GM18511 (cell line): ENCODE measurements around the gene RABGAP1.

Experiments
- ATAC-seq: cut with Tn5 transposase; IDR thresholded peaks from one replicate; pipeline ENCODE4 v1.9.1; 2021; ENCODE audit warnings: mild to moderate bottlenecking, moderate library complexity; ENCODE audit not compliant: unreplicated experiment

RABGAP1 gene

DNA sequence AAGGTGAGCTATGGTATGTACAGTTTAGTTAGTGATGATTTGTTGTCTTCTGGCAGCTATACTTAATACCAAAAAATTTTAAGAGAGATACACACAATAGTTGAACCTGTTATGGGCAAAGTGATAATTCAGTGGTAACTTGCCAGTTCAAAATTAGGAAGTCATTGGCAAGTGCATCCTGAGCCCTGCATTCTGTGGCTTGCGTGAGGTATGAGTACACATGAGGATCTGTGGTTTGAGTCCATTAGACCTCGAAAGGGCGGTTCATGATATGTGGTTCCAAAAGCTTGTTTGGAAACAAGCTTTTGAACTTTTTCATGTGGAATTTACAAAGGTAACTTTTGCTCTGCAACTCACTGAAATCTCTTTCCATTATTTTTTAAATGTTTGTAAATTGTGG is 139.6 kb downstream of the RABGAP1 start:
- no peak for ATAC-seq

DNA sequence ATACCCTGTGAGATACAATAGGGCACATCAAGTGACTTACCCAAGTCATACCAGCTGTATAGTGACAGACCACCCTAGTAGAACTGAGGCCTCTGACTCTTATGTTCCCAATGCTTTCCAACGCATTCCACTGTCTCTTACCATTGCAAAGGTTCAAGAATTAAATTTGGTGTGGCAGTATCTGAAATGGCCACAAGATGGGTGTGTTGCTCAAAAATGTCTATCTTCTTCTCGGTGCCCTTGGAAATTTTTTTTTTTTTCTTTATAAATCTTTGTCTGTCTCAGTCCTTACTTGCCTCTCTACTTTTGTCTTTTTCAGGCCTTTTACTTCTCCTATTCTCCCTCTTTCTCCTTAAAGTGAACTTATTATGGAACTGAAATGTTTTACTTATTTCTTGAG is 141.0 kb downstream of the RABGAP1 start:
- ATAC-seq, result no peak

DNA sequence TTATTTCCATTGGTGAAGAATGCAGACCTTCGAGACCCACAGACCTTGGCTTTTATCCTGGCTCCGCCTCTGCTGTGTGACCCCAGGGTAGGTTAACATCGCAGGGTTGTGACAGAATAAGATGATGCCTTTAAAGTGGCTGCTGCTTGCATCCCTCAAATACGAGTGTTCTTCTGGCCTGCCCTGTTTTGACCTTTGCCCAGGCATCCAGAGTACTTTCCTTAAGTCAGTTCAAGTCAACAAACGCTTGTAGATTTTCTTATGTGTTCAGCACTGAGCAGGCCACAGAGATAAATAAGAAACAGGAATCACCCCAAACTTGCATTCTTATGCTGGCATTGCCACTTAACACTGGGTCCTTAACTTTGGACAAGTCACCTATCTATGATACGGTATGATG is 142.9 kb downstream of the RABGAP1 start:
- ATAC-seq, result no peak

DNA sequence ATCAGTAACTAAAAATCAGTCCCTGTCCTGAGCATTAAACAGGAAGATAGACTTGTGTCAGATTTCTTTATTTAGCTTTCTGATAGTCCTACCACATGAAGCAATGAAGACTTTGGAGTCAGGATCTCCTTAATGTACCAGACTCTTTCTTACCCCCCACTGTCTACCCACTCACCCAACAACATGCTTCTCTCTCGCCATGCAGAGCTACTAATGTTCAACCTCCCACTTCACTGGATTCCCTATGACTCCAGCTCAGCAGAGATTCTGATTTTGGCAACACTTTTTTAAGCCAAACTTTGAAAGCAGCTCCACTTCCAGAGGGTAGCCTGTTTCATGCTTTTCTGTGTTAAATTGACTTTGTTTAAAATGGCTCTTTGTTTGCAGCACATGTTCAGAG is 143.4 kb downstream of the RABGAP1 start:
- ATAC-seq, result no peak

DNA sequence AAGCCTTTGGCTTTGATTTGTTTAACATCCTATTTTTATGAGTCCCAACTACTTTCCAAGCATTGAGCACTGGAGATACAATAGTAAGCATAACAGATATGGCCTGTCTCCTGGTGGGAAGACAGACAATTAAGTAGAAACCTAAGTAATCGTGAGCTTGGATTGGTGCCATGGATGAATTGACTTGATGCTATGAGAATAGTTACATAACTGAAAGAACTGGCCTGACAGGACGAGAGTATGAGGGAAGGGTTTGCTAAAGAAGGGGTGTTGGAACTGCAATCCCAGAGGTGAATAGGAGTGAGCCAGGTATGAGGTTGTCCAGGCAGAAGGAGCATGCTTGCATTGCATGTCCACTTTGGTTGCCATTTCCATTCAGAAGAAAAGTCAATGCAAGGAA is 145.1 kb downstream of the RABGAP1 start:
- no peak for ATAC-seq

DNA sequence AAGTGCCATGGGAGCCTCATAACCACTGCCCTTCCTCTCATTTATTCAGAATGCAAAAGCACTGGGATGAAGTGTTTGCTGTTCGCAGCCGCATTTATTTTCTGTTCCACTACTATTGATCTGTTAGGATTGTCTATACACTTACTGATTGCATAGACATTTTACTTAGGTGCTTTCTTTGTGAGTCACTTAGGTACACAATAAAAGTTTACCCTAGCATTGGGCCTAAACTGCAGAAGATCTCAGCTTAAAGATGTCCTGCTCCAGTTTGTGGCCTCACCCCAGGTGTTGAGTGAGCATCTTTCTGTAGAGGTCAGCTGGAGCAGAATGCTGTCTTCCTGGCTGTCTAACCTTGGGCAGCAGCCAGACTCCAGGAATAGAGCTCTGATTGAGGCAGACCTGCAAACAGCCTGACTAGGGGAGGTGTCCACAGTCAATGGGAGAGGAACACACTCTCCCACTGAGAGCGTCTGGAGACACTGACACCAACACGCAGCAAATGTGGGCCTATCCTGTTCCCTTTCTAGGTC is 146.6 kb downstream of the RABGAP1 start:
- ATAC-seq, result no peak

DNA sequence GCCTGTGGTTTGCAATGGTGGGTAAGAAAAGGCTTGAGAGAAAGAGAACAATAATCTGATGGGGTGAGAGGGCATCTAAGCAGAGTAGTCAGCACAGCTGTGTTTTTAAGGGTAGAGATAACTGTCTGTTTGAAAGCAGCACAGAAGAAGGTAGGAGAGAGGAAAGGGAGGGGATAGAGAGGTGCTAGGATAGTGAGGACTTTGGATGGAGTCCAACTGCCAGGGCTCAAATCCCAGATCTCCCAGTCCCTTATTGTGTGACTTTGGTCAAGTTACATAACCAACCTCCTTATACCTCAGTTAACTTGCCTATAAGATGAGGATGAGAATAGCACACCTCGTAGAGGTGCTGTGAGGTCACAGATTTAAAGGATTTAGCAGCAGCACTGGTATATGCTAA is 148.2 kb downstream of the RABGAP1 start:
- no peak for ATAC-seq

DNA sequence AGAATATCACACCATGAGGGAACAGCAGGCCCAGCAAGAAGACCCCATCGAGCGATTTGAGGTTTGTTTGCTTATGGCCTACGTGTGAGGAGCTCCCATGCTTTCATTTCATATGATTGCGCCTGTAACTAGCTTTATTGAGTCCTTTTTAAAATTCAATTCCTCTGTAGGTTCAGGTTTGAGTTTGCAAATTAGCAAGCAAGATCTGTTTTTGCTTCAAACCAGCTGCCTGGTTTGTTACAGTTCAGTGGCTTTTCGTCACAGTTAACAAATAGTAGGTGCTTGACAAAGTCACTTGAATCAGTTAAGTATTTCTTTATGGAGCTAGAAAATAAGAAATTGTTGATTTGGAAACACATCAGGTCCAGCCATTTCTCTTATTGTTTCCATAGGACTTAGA is 149.0 kb downstream of the RABGAP1 start:
- no peak for ATAC-seq

DNA sequence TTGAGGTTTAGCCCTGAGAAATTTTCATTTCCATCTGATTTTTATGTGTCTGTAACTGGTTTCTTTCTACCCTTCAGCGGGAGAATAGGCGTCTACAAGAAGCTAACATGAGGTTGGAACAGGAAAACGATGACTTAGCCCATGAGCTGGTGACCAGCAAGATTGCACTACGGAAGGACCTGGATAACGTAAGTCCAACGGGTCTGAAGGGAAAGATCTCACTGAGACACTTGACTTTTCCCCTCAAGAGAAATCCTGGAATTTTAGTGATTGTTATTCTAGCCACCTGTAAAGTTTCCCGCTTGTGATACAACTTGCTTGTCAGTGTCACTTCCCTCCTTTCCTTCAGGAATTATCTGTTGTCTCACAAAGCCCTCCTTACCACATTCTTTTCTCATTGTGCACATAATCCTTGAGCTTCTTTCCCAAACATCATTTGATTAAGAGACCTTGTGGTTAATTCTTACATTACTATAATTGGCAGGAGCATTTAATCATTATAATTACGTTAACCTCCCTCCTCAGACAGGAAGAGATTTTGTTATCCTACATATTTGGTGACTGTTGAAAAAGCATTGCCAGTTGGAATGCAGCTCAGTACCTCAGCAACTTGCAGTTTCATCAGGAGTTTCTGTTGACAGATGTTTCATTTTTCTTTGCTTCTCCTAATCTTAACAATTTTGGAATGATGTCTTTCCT is 149.5 kb downstream of the RABGAP1 start:
- ATAC-seq, result no peak

DNA sequence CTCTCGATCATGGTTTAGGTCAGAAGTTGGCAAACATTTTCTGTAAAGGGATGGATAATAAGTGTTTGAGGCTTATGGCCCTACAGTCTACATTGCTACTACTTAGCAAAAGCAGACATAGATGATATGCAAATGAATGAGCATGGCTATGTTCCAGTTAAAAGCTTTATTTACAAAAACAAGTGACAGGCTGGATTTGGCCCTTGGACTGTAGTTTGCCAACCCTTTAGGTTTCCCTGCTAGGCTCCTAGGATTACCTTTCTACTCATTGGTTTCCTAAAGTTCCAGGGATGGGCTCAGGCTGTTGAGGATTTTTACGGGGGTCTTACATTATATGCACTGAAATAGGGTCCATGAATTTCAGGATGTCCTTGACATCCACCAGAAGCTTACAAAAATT is 150.1 kb downstream of the RABGAP1 start:
- ATAC-seq, result no peak

DNA sequence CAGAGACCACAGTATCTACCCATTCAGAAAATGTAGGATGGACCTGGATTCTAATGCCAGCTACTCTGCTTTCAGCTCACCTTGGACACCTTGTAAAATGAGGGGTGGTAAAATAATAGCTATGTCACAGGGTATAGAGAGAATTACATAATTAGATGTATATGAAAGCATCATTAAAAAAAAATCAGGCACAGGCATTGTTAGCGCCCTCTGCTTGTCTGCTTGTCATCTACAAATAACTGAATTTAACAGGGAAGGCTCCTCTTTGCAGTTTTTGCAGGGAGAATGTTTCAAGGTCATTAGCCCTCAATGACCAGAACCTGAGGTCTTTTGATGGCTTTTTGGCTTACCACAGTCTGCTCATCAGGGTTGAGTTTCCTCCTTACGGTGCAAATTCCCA is 150.6 kb downstream of the RABGAP1 start:
- ATAC-seq, result no peak

DNA sequence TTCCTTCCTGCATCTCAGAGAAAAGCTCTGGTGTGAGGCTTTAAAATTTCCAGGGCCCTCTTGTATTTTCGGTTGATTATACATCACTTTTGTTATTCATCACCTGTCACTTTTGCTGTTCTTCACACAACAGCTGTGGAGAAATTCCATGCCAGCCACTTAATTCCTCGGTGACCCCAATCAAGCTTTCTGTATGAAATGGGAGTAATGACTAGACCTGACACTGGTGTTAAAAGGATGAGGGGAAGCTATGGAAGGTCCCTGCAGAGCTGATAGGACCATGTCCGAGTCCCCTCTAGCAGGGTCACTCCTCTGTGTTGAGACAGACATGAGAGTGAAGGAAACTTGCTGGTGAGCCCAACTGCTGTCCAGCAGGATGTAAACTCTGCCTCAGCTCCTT is 152.3 kb downstream of the RABGAP1 start:
- no peak for ATAC-seq

DNA sequence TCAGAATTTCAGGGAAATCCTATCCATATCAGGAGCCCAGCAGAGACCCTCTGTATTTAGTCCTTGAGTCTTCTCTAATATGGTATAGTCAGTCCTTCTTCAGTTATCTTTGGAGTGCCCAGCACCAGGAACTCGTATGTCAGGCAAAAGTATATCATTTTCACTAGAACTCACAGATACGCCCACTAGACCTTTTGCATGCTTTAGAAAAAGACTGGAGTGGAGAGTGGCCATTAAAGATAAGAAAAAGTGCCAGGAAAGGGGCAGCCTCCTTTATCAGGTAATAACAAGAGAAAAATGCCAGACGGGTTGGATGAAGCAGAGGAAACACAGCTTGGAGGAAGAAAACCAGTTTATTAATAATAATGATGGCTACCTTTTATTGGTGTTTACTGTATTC is 156.2 kb downstream of the RABGAP1 start:
- no peak for ATAC-seq

DNA sequence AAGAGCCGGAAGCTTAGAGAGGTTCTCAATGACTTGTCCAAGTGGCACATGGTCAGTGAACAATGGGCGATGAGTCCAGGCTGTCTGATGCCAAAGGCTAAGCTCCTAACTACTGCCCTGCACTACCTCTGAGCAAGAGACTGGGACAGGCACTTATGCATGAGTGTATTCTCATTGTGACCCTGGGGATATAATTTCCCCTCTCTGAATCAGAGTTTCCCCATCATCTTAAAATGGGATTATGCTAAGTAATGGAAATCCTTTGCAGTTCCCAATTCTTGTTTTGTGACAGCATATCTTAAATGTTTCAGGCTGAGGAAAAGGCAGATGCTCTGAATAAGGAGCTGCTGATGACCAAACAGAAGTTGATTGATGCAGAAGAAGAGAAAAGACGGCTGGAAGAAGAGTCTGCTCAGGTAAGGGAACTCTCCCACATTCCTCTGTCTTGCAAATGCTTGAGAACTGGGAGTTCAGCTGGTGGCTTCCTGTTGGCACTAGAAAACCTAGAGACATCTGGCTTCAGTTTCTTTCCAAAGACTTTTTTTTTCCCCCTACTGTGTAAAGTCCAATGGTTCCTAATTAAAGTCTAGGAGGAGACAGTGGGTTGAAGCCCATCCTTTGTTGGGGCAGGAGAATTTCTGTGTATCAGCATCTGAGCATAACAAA is 156.7 kb downstream of the RABGAP1 start:
- no peak for ATAC-seq

DNA sequence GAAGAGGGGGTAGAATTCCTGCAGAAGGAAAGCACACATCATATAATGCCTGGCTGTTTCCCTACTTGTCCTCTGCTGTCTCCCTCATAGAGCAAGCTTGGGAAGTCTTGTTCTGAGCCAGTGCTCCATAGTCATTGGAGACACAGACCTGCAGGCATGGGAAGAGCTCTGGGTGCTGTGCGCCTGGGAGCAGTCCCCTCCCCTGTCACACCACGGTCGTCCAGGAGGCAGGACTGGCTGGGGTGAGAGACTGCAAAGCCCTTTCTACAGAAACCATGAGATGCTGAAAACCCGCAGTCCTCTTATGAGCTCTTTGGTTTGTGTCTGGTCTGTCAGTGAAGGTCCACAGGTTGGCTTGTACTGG is 157.3 kb downstream of the RABGAP1 start:
- no peak for ATAC-seq

DNA sequence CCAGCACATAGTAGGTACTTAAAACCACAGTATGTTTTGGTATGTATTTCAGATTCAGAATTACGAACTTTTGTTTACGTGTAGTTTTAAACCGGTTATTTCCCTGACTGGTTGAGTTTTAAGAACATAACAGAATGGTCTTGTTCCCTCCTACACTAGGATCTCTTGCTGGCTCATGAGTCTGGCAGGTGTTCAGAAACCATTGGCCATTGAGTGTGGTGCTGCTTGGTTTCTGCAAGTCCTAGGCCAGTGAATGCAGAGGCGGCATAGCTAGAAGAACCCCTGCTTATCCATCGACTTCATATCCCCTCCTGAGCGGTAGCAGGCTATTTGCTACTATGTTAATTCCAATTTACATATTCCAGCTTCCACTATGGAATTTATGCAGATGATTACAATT is 158.2 kb downstream of the RABGAP1 start:
- ATAC-seq, result no peak

DNA sequence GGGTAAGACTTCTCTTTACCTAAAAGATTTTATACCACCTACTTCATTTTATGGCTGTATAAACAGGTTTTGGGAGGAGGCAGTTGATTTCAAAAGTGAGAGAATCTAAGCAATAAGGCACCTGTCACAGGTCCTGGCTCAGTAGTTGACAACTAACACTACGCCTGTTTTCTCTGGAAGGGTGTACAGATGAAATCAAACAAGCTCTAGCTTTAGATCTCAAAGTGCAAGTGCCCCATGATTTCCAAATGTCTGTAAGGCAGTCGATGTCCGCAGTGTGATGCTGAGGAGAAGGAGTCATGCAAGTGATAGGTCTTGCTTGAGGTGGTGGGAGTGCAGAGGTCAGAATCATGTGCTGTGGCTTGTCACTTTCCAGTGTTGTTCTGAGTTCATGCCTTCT is 158.7 kb downstream of the RABGAP1 start:
- no peak for ATAC-seq

DNA sequence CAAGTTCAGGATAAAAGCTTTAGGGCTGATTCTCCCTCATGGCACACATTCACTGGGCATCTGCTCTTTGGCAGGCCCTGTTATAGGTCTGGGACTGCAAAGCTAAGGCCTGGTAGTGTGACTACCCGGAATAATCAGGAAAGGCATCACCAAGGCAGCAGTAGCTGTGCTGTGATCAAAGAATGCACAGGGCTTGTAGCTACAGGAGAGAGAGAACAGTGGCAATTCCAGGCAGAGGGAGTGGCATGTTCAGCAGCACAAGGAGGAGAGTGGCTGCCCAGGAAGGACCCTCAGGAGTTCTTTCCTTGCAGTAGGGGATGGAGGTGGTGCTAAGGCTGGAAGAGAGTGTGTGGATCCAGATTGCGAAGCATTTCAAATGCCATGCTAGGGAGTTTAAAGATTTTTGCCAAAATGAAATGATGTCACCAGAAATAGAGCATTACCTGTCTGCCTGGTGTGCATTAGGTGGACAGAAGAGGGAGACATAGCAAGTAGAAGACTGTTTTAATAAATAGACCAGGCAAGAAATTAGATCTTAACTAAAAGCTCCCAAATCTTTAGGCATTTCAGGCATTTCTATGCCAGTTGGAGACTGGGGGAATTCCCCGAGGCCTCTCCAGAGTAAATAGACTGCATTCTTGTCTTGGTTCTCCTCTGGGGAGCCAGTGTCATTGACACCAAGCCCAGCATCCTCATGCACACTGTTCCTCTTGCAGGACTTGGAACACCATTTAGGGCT is 161.7 kb downstream of the RABGAP1 start:
- no peak for ATAC-seq

DNA sequence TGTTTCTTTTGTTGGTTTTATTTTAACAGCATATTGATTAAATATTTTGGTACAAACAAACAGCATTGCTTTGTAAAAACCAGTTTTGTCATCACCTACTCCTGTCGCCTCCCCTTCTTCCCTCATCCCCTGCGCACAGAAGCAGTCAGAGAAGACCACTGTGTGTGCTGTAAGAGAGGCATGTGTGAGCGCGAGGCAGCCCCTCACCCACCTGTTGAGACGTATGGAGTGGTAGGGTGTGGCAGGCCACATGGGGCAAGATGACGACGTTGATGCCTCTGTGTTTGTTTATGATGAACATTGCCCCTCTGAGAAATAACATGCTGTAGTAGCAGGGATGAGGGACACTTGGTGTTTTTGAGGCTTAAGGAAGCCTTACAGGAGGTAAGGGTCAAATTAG is 164.0 kb downstream of the RABGAP1 start:
- ATAC-seq, result no peak

DNA sequence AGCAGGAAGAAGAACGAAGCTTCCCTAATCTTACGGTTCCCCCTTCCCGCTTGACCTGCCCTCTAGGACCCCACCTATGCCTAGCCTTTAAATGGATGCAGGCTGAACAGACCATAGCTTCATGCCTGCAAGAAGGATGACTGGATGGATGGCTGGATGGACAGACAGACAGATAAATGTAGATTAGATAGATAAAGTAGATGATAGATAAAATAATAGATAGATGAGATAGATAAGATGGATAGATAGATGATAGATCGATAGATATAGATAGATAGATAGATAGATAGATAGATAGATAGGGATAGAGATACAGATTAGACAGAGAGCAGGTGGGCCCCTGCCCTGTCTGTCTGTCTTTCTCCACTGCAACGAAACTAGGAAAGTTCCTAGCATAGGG is 164.7 kb downstream of the RABGAP1 start:
- ATAC-seq, result no peak

DNA sequence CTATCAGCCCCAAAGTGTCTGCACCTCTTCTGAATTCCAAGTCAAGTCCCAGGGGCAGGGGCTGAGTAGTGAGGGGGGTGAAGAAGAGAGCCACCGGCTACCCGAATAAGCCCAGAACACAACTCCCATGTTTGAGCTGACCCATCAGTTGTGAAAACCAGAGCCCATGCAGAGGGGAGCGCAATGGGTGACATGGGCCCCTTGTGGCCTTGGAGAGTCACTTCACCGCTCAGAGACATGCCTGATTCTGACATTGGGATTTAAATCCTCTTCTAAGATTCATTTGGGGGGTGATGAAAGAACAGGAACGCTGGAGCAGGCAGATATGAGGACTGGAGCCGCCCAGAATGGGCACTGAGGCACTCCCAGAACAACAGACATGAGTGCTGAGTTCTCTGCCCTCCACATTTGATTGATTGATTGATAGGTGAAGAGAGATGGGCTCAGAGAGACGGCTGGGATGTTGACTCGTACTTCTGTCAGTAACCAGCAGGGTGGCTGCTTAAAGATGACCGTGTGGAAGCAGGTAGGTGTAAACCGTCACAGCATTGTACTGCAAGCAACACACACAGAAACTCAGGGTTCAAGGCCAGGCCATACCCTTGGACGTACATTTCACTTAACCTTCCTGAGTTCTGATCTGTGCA is 166.9 kb downstream of the RABGAP1 start:
- ATAC-seq, result no peak

DNA sequence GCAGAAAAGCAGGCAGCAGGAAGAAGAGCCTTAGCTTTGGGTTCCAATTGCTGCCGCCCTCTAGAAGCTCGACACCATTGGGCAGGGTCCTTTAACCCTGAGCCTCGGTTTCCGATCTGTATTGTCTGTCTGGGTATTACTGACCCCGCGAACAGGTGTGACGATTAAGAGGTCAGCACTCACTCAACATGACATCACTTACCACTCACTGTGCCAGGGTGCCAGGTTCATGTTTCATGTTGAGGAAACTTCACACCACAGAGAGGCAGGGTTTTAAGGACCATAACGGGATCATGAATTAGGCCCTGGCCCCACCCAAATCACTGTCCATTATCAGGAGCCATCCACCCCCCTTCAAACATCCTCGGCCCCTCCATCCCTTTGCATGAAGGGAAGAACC is 168.2 kb downstream of the RABGAP1 start:
- ATAC-seq, result no peak
